LHCN-M2 (cell line): ENCODE measurements around the gene HDAC7. TPM values are rescaled to one million over a fixed set of nuclear protein-coding genes. Genes with fewer than 3 reads are reported as not detected.
A peak's percentile ranks its signal among the peaks of the same experiment; 100 is the strongest.

ENCODE experiments used
- DNase-seq: peaks from one replicate; pipeline ENCODE4 v3.0.0-alpha.2; 2012; ENCODE audit warnings: low read depth
- polyA plus RNA-seq: library from polyadenylated mRNA; unstranded; fragments of >200 nt; gene quantifications from one replicate; pipeline ENCODE4 v1.2.1, GENCODE V29; 2012; ENCODE audit warnings: missing spikeins
- total RNA-seq: library from RNA; depleted of rRNA; stranded (reverse); fragments of >200 nt; gene quantifications from 2 replicates; pipeline ENCODE4 v1.2.3, GENCODE V29; 2014; rRNA removed

Gene HDAC7
- total RNA-seq: 26.3 and 27.1 TPM in 2 replicates
- polyA plus RNA-seq: 51.8 TPM

DNA sequence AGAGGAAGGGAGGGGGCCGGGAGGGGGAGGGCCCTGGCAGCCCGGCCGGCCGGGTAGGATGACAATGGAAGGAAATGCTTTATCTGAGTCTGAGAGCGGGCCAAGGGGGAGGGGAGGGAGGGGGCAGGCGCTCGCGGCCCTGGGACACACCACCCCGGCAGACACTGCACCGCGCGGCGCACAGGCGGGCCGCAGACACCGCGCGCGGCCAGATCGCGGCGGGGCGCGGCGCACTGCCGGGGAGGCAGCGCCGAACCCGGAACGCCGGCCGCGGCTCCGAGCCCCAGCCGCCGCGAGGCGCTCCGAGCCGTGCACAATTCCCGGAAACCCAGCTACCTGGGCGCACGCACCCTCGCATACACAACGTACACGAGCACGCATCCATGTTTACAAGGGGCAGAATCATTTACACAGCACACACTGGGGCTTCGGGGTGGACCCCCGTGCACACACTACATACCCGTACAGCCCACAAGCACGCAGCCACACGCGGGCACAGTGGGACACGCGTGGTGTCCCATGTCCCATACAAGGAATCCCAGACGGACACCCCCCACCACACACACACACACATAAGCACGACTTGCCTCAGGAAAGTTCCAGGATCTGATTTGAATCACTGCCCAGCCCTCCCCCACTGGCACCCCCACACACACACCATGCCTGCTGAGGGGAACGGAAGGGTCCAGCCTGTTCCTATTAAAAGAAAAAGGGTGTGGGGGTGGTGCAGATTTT lies at the start of gene HDAC7:
TSS of gene HDAC7 (minus strand) at position 8 of the 735 bp plus-strand sequence. CDS start 118 bp downstream, outside the sequence.
- DNase-seq: peak; percentile 81

DNA sequence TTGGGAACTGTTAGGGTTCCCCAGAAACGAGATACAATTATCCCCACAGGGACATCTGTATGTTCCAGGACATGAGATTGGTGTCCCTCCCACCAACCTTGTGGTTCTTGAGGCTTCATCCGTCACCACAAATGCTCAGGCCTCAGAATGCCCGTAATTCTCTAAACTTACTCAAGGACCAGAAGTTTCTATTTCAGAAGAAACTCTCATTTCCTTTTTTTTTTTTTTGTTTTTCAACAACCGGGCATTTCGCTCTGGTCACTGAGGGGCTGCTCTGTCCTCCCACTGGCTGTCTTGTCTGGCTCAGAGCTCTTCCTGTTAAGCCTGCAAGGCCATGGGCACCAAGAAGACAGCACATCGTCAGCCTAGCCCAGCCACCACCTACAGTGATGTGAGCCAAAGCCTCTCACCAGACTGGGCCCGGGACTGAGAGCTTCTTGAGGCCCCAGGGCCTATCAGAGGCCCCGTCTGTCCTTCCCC lies 48.9 kb upstream of the HDAC7 start:
- peak; percentile 39 for DNase-seq

DNA sequence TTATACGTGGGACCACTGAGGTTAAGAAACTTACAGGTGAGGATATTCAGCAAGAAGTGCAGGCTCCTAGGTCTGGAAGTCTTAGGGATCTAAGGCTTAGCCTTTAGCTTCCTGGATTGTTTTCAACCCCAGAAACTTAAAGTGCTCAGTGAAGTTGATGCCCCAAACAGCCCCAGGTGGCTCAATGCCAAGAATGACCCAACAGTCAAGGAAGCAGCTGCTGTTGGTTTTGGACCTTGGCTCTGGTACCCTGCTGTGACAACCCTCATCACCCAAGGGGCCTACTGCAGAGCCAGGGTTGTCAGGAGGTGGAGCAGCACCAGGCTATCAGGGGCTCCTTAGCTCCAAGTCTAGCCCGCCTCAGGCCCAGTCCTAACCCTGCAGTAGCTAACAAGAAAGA lies 48.3 kb upstream of the HDAC7 start:
- peak; percentile 81 for DNase-seq

DNA sequence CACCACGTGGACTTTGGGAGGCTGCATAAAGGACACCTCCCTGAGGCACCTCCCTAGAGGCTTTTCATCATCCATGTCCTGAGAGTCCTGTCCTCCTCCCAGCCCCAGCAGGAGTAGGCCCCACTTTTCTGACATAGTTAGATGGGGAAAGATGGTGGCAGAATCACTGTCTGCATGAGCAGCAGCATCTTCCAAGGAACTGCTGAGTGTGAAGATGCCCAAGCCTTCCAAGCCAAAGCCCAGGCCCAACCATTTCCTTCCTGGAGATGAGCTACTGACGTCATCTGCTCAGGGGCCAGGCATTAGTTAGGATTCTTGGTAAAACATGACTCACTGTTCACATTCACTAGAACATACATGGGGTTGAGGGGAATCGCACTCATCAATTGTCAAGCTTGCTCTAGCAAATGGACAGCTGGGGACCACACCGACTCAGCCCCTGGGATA lies 47.8 kb upstream of the HDAC7 start:
- DNase-seq: peak; percentile 91

DNA sequence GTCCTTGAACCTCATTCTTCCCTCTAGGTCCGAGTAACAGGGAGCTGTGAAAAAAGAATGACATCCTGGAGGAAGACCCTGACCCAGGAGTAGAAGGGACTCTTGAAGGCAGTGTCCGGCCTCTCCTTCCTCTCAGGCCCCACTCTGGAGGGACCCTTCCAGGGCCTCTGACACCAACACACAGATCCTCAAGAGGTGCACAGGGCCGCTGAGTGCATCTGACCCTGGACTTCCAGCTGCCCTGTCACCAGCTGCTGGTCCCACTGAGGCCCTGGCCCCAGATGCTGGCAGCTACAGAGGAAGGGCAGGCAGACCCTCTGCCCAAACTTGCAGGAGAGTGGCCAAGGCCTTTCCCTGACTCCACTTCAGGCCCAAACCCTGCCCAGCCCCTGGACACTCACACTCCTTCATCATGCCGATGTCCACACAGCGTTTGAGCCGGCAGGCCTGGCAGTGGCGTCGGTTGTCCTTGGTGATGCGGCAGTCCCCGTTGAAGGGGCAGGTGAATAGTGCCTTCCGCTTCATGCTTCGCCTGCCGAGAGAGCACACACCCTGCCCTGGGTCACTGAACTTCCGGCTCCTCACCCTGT lies 45.0 kb upstream of the HDAC7 start:
- no peak for DNase-seq

DNA sequence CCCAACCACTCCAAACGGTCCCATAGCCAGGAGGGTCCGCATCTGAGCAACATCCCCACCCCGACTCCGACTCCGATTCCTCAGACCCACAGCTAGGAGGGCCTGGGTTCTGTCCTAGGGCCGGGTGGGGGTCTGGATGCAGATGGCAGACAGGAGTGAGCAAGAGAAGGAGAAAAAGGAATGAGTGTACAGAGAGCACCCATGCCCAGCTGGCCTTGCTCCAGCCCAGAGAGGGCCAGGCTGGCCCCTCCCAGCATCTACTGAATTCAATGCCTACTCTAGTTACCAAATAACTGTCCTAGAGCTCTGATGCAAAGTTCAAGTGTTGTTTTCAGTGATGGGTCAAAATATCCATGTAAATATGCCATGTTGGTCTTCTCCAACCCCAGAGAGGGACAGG lies 44.3 kb upstream of the HDAC7 start:
- DNase-seq: no peak

DNA sequence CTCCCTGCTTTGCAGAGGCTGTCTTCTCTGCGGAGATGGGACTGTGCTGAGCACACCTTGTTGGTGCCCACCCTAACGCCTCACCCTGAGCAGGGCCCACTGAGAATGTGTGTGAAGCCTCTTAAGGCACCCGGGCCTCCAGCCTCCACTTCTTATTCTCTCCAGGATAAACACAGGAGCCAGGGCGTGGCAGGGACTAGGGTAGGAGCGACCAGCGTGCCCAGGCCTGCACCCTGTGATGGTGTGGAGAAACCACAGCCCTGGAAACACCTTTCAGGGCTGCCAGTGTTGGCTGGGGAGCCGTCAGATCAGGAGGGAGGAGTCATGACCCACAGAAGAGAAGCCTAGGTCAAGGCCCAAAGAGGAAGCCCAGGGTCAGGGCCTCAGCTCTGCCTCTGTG lies 43.8 kb upstream of the HDAC7 start:
- no peak for DNase-seq

DNA sequence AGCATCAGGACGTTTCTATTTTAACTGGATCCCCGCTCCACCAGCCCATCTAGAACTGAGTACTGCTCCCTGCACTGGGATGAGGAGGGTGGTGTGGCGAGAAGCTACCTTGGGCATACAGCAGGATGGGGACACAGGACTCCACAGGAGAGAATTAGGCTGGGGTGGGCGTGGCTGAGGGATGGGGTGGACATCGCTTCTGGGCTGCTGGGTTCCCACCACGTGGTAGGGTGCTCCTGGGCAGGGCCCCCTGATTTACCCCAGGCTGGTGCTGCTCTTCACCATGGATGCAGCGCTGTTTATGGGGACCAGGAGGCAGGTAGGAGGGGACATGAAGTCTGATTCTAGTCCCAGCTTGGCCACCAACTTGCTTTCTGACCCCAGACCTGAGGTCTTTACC lies 43.2 kb upstream of the HDAC7 start:
- DNase-seq: no peak

DNA sequence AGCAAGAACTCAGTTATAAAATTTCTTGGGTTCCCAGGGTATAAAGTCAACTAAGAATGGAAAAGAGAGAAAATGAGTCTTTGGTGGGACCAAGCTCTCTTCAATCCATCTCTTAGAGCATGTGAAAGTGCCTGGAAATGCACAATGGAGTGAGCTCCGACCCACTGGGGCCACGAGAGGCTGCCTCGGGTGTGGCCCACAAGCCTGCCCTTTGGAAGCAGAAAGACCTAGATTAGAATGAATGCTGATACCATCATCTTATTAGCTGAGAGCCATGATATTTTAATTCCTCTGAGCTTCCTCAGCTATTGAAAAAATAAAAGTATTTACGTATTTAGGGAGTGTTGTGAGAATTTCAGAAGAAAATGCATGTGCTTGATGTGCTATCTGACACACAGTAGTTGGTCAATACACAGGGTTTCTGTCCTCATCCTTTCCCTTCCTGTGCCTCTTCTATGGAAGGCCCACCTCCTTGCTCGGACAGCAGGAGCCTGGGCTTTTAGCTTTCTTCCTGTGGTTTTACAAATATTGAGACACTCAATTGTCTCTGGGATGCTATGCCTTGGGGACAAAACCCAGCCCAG lies 42.6 kb upstream of the HDAC7 start:
- no peak for DNase-seq

DNA sequence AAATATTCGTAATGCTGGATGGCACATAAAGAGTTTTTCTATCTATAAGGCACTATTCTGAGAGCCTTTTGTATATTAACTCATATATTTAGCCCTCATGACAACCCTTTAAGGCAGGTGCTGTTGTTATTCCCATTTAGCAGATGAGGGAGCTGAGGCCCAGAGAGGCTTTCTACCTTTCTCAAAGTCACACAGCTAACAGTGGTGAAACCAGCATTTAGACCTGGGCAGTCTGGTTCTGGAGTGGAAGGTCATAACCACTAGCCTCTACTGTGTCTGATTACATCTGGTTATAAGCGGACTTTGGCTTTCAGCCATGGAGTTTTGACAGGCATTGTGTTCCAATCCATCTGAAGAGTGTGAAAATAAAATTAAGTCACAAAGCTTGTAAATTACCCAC lies 41.2 kb upstream of the HDAC7 start:
- DNase-seq: no peak

DNA sequence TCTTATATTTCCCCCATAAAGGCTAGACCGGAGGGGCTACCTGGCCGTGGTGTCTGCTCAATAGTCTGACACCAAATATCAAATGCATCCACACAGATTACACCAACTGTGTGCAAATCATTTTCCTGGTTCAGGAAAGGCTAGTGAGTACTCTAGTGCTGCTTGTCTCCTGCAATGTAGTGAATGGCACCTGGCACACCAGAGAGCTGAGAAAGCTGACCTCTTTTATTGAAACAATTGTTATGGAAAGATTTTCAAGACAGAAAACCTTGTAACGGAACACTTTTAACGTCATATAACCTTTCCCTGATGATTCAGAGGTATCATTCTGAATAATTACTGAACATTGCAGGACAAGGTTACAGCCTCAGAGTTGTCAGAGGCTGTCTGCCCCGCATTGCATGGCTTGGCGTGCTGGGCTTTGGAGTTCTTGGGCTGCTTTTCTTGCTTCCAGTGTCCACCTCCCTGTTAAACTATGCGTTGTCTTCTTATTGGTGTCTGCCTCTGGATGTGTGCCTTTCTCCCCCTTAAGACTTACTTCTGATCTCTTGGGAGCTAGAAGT lies 40.7 kb upstream of the HDAC7 start:
- no peak for DNase-seq

DNA sequence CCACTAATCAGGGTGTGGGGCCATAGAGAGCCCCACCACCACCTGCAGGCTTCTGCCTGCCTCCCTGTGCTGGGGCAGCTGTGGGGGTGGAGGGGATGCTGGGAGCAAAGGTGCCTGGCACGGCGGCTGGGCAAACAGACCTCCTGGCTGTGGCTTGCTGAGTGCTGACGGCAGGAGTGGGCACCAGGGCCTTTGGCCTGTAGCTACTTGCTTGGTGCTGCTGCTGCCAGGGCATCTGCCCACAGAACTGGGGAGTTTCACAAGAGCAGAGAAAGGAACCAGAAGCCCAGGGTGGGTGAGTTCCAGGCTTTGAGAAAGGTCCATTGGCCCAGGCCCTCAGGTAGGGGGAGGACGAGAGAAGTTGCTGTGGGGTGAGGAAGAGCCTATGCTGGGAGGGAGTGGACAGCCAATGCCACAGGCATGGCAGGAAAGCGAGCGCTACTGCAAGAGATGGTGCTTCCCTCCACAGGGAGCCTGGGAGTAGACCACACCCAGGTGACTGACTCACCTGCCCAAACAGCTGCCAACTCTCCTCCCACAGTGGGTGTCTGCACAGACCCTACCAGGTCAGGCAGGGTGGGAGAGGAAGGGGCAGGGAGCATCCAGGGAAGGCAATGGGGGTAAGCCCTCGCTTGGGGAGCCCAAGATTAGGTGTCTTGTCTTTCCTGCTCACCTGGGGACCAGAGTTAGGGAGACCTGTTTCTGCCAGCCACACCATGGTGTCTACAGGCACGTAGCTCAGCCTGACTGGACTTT lies 39.0 kb upstream of the HDAC7 start:
- DNase-seq: no peak

DNA sequence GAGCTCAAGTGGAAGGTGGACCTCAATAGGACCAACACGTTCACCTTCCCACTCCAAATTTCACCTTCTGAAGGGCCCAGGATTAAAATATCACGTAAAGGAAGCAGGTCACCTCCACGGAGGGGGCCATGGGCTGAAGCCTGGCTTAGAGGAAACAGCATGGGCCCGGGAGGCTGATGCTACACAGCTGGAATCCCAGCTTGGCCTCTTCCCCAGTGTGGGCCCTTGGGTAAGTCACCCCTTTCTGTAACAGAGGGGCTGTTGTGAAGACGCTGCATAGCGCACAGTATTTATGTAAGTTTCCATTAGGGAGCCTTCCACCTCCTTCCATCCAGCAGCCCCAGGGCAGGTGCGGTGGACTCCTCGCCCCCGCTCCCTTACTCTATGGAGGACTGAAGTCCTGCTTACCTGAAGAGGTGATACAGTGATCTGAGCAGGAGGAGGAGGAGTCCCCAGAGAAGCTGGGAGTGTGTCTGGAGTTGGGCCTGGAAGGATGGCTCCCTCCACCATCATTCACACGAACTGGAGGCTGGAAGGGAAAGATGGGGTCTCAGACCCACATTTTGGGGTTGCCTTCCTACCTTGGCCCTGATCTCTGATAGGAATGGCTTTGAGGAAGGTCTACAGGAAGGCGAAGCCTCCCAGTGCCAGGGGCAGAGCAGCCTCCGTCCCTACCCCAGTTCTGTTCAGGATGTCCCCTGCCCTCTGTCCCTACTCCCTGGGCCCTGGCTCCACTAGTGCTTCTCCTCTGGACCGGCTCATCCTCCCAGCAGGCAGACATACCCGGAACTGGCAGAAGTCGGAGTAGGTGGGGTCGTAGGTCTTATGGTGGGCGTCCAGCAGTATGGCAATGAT lies 37.2 kb upstream of the HDAC7 start:
- DNase-seq: no peak

DNA sequence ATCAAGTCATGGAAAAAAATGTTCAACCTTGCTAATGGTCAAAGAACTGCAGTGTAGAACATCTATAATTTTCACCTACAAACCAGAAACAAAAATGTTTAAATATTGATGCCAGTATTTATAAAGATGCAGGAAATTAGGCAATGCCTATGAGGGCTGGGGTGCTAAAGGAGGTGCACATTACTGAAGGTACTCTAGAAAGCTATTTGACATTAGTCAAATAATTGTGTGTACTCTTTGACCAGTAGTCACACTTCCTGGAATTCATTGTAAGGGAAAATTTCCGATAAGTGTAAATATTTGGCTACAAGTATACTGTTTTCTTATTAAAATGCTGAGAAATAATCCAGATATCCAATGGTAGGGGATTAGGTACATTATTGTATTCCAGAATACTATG lies 36.4 kb upstream of the HDAC7 start:
- DNase-seq: no peak

DNA sequence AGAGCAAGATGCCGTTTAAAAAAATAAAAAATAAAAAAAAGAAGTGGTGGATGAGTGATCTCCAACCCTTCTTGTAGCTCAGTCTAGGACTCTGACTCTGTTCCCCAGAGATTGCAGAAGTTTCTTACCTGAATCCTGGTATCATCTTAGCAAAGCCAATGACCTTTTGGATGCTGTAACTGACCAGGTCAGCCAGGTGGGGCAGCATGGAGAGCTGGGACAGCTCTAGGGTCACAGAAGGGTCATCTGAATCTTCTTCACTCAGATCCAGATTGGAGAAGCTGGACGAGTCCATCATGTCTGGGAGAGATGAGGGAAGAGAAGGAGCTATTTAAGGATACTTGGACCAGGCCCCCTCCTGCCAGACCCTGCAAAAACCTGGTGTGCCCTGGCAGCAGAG lies 35.8 kb upstream of the HDAC7 start:
- no peak for DNase-seq

DNA sequence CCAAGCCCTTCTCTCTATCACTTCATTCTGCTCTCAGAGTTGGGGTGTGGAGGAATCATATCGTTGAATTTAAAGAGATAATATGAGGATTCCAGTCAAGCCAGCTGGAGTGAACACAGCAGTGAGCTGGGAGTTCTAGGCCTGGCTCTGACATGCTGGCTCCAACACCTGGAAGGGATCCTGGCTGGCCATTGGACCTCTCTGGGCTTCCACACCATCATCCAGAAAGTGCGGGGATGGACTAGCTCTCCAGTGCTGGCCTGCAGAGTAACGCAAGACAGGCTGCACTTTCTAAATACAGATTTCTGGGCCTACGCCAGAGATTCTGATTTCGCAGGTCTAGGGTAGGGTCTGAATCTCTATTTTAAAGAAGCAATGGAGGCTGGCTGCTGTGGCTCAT lies 34.8 kb upstream of the HDAC7 start:
- no peak for DNase-seq

DNA sequence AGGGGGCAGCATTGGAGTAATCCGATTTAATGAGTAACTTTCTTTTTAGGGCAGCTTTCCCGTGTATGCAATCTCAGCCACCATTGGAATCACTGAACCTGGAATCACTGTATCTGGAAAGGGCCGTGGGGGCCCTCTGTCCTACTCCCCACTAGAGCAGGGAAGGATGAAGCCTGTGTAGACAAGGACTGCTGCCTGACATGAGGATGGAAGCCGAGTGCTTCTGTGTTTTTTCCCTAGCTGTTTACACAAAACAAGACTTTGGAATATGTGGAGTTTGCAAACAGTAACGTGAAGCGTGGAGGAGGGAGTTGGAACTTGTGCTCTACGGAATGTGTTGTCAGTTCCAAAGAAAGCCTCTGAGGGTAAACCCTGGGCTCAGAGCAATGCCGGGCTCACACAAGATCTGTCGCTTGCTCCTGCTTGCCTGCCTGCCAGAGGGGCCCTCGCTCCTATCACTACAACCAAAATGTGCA lies 32.4 kb upstream of the HDAC7 start:
- no peak for DNase-seq

DNA sequence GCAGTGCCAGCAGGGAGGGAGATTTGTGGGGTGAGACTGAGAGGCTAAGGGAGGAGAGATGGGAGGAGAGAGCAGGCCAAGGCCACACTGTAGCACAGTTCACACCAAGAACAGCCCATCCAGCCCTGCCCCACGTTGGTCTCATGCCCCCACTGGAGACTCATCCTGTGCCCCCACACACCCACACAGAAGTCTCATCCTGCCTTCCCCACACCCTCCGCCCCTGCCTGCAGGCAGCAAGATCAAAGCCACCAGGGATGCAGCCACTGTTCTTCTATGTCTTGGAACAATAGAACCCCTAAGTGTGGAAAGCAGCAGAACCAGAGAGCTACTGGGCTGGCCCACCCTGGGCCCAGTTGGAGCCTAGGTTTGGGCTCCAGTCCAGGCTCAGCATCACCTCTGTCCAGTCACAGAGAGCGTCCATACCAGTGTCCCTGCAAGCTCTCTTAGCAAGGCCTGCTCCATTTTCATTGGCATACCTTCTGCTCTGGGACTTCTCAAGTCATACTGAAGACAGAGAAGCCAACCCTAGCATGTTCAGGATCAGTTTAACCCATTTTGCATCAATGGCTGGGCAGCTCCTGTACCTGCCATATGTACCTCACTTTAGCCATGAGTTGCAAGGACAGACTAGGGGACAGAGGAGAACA lies 31.7 kb upstream of the HDAC7 start:
- DNase-seq: no peak

DNA sequence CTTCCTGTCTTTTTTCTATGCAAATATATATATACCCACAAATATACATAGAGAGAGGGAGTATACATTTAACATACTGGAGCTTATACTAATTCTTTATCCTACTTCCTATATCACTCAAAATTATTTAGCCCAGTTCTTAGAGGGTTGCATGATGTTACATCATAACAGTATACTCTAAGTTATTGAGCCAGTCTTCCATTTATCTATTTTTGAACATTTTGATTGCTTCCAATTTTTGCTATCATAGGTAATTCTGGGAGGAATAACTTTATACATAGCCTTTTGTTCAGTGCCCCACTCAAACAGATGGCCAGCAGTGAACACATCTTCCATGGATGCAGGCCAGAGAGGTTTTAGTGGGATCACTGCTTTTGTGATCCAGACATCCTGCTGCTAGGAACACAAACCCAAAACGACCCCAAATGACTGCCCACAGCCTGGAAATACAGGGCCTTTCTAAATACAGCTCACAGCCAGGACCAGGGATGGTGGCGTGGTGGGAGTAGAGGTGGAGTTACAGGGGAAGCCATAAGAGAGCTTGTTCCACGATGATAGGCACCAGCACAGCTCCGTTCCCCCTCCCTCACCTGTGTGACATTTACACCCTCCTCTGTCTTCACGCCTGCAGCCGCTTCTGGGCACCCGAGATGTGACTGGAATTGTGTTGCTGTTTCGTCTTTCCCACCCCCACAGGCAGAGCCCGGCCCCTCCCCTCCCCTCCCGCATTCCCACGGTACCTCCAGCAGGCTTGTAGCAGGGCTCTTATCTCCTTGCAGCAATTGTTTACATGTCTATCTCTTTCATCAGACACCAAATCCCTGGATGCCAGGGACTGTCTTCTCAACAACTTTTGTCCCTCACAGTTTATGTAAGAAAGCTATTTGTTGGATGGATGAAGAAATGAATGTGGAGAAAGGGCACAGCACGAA lies 30.7 kb upstream of the HDAC7 start:
- DNase-seq: no peak
